ENCODE results near the gene FBXW12. TPM values are rescaled to one million over a fixed set of nuclear protein-coding genes. Genes with fewer than 3 reads are reported as not detected.

The FBXW12 gene
- total RNA-seq, 1 donor from 2014 or later, result 2.5 TPM

GRCh38 chr3:48436477-48436787 lies 64.4 kb downstream of the FBXW12 start:
- no peak for DNase-seq

GRCh38 chr3:48436855-48437254 lies 64.8 kb downstream of the FBXW12 start:
- DNase-seq, result no peak

- no peak for DNase-seq
These were observed 65.8 kb downstream of the FBXW12 start for GRCh38 chr3:48437812-48438211.

- peak; percentile 97 for DNase-seq
These were observed 68.0 kb downstream of the FBXW12 start, which contains the start of the genes CCDC51 and TMA7 for GRCh38 chr3:48439820-48440589. Gene CCDC51 (minus strand): TSS chr3:48440119. CDS start chr3:48435128, 4,991 bp downstream. Gene TMA7 (plus strand): TSS chr3:48440257. CDS start chr3:48440297, 40 bp downstream.

GRCh38 chr3:48440590-48440958 lies 68.6 kb downstream of the FBXW12 start:
- no peak for DNase-seq

- no peak for DNase-seq
These were observed 69.9 kb downstream of the FBXW12 start for GRCh38 chr3:48441940-48442339.

Small RNA genes lying within 50 kb of the gene (small RNA-seq; reads per million reads assigned to genes)
- not detected for gene RN7SL321P

Other genes with a start within 250 kb of the FBXW12 start
- gene CDC25A, start 183.8 kb upstream of the FBXW12 start, total RNA-seq, result 3.7 TPM
- not detected for gene CAMP, start 148.7 kb upstream of the FBXW12 start, total RNA-seq
- 26.8 TPM for gene ZNF589, start 131.1 kb upstream of the FBXW12 start, total RNA-seq
- 26.0 TPM for gene NME6, start 70.9 kb upstream of the FBXW12 start, total RNA-seq
- gene SPINK8, start 38.6 kb upstream of the FBXW12 start, total RNA-seq, result not detected
- 26.8 TPM for gene PLXNB1, start 57.9 kb downstream of the FBXW12 start, total RNA-seq
- 7.5 TPM for gene CCDC51, start 67.9 kb downstream of the FBXW12 start, total RNA-seq
- gene TMA7, start 68.0 kb downstream of the FBXW12 start, total RNA-seq, result 61.3 TPM
- gene ATRIP, start 74.5 kb downstream of the FBXW12 start, total RNA-seq, result 5.9 TPM
- 72.5 TPM for gene SHISA5, start 132.0 kb downstream of the FBXW12 start, total RNA-seq
- 19.2 TPM for gene PFKFB4, start 184.6 kb downstream of the FBXW12 start, total RNA-seq
- not detected for gene UCN2, start 191.6 kb downstream of the FBXW12 start, total RNA-seq
- 1.9 TPM for gene COL7A1, start 223.1 kb downstream of the FBXW12 start, total RNA-seq
- 124 TPM for gene UQCRC1, start 237.4 kb downstream of the FBXW12 start, total RNA-seq
- not detected for gene TMEM89, start 249.6 kb downstream of the FBXW12 start, total RNA-seq